K562 (cell line): ENCODE measurements around the gene RGS17. TPM values are rescaled to one million over a fixed set of nuclear protein-coding genes. Genes with fewer than 3 reads are reported as not detected.
A peak's percentile ranks its signal among the peaks of the same experiment; 100 is the strongest.

ENCODE experiments used
- ARNT ChIP-seq, 2 experiments: fragments of 450-650 bp; IDR thresholded peaks; 2 replicates each; pipeline ENCODE4 v1.6.1; 2016; ENCODE audit warnings: mild to moderate bottlenecking in 1 of 2
- BRD4 ChIP-seq: fragments of 200-600 bp; sonication (generic); IDR thresholded peaks from 2 replicates; pipeline ENCODE4 v1.6.1; 2017; ENCODE audit warnings: inconsistent platforms
- CBFA2T2 ChIP-seq: fragments of 450-650 bp; conservative IDR thresholded peaks from 2 replicates; pipeline ENCODE4 v1.6.1; 2017; ENCODE audit warnings: mild to moderate bottlenecking
- CREBBP ChIP-seq: IDR thresholded peaks from one replicate; pipeline ENCODE4 v1.6.1; 2012; ENCODE audit warnings: low read depth, mild to moderate bottlenecking, control low read depth, inconsistent platforms, low read length
- DPF2 ChIP-seq: fragments of 450-650 bp; IDR thresholded peaks from 2 replicates; pipeline ENCODE4 v1.6.1; 2016
- FOXP1 ChIP-seq: sonication (generic); formaldehyde crosslinking; IDR thresholded peaks from 2 replicates; pipeline ENCODE4 v1.8.0; 2022; ENCODE audit warnings: mild to moderate bottlenecking, missing genetic modification reagents
- HNRNPLL ChIP-seq: fragments of 200-400 bp; formaldehyde crosslinking; IDR thresholded peaks from 2 replicates; pipeline ENCODE4 v1.6.1; 2017; ENCODE audit warnings: low read length, low read depth, mild to moderate bottlenecking; ENCODE audit not compliant: poor library complexity, severe bottlenecking
- HOXB6 ChIP-seq: fragments of 250-450 bp; sonication (Bioruptor Pico); IDR thresholded peaks from 2 replicates; pipeline ENCODE4 v1.5.1; 2022; ENCODE audit warnings: mild to moderate bottlenecking, borderline replicate concordance
- JUN ChIP-seq, 2 experiments: sonication (generic) in 1 of 2; formaldehyde crosslinking in 1 of 2; IDR thresholded peaks; 2 replicates each; pipeline versions ENCODE4 v1.6.1 to v1.8.0; 2012 to 2022; ENCODE audit warnings: borderline replicate concordance in 2 of 2, mild to moderate bottlenecking in 2 of 2, improper control_type of control experiment in 1 of 2, low read depth in 1 of 2, low read length in 1 of 2, missing genetic modification reagents in 1 of 2
- NCOR1 ChIP-seq: fragments of 450-650 bp; IDR thresholded peaks from 2 replicates; pipeline ENCODE4 v1.6.1; 2016; ENCODE audit warnings: mild to moderate bottlenecking, moderate library complexity
- NRF1 ChIP-seq, 2 experiments: fragments of 450-650 bp; IDR thresholded peaks in 1 of 2; conservative IDR thresholded peaks in 1 of 2; 2 replicates each; pipeline ENCODE4 v1.6.1; 2014; ENCODE audit warnings: mild to moderate bottlenecking in 2 of 2
- PTBP1 ChIP-seq: fragments of 200-400 bp; formaldehyde crosslinking; IDR thresholded peaks from 2 replicates; pipeline ENCODE4 v1.6.1; 2017; ENCODE audit warnings: low read depth, low read length
- SRSF7 ChIP-seq: fragments of 200-400 bp; formaldehyde crosslinking; optimal IDR thresholded peaks from 2 replicates; pipeline ENCODE3; 2017; ENCODE audit warnings: mild to moderate bottlenecking, low read depth, low read length
- TARDBP ChIP-seq: fragments of 450-650 bp; IDR thresholded peaks from 2 replicates; pipeline ENCODE4 v1.6.1; 2016
- ZNF133 ChIP-seq: fragments of 250-450 bp; sonication (Bioruptor Pico); IDR thresholded peaks from 2 replicates; pipeline ENCODE4 v1.4.0; 2020; ENCODE audit warnings: mild to moderate bottlenecking
- ZNF146 ChIP-seq: IDR thresholded peaks from one replicate; pipeline ENCODE4 v1.6.1; 2018; ENCODE audit warnings: missing compliant biosample characterization; ENCODE audit not compliant: unreplicated experiment
- ZNF212 ChIP-seq: fragments of 450-650 bp; formaldehyde crosslinking; IDR thresholded peaks from 2 replicates; pipeline ENCODE4 v1.4.0; 2020; ENCODE audit warnings: mild to moderate bottlenecking
- ZNF384 ChIP-seq: IDR thresholded peaks from 2 replicates; pipeline ENCODE4 v1.6.1; 2012; ENCODE audit warnings: low read depth, low read length, improper control_type of control experiment
- ZNF431 ChIP-seq: sonication (generic); formaldehyde crosslinking; IDR thresholded peaks from 2 replicates; pipeline ENCODE4 v1.8.0; 2022; ENCODE audit warnings: mild to moderate bottlenecking, missing genetic modification reagents
- ZNF644 ChIP-seq: fragments of 200-800 bp; sonication (Bioruptor generic); IDR thresholded peaks from 2 replicates; pipeline ENCODE4 v1.6.1; 2016; ENCODE audit warnings: low read depth, missing genetic modification characterization, missing compliant biosample characterization
- ZNF655 ChIP-seq: fragments of 250-450 bp; sonication (Bioruptor Pico); IDR thresholded peaks from 2 replicates; pipeline ENCODE4 v1.5.0; 2021
- polyA plus RNA-seq, 8 experiments: library from polyadenylated mRNA; depleted of rRNA in 4 of 8; stranded (reverse) in 5 of 8; unstranded in 3 of 8; fragments of >200 nt; fragmentation: Nextera tagmentation in 2 of 8; fragmentation: Illumina TruSeq in 1 of 8; extraction: Ambion mirVana in 2 of 8; extraction: Trizol in 1 of 8; gene quantifications; 2 replicates each; pipeline versions ENCODE4 v1.2.1 to v1.2.3, GENCODE V29; 2011 to 2014; ENCODE audit warnings: inconsistent platforms in 1 of 8, missing spikeins in 1 of 8
- total RNA-seq, 7 experiments: library from RNA; depleted of rRNA in 6 of 7; stranded (reverse); fragments of >200 nt in 6 of 7; fragmentation: Illumina TruSeq in 2 of 7; extraction: Trizol in 2 of 7; gene quantifications; 2 replicates each; pipeline versions ENCODE4 v1.2.1 to v1.2.3, GENCODE V29; 2011 to 2021; ENCODE audit warnings: low replicate concordance in 1 of 7
- TF ChIP-seq, protein P1 (sequence below), 2 experiments: fragments of 450-650 bp; IDR thresholded peaks; 2 replicates each; pipeline ENCODE4 v1.6.1; 2016
- TF ChIP-seq, protein P2 (sequence below): fragments of 250-450 bp; sonication (Bioruptor Pico); IDR thresholded peaks from 2 replicates; pipeline ENCODE4 v1.9.0; 2021; ENCODE audit warnings: mild to moderate bottlenecking, inconsistent platforms
- TF ChIP-seq, protein P3 (sequence below): fragments of 200-400 bp; formaldehyde crosslinking; IDR thresholded peaks from 2 replicates; pipeline ENCODE4 v1.6.1; 2017; ENCODE audit warnings: mild to moderate bottlenecking, low read depth, low read length, moderate library complexity

Gene RGS17
- total and polyA plus RNA-seq, 9 of the 15 experiments (the other 6 are each of a cell fraction or from before 2014, with no cell fraction given), result 0.01 to 0.14 (median 0.08) TPM; not detected in 6

DNA sequence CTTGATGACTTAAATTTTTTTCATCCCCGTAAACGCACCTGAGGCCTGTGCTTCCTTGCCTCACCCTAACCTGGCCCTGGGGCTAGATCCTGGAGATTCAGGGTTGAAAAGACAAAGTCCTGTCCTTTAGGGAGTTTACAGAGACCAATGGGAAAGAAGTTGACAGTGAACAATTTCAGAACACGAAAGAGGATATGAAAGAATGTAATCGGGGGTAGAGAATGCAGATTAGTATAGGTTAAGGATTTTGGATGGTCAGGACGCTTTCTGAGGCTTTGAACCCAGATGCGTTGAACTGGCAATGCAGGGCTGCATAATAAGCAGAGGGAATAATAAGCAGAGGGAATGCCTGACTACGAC lies 146.6 kb downstream of the RGS17 start (continued):
- TF ChIP-seq HOXB6 (CRISPR knock-in tag) (no peak), JUN (IDR thresholded peaks at IDR 0.05; ENCODE audit: borderline replicate concordance, low read depth, low read length) (no peak), JUN (CRISPR knock-in tag; IDR thresholded peaks at IDR 0.05; ENCODE audit: borderline replicate concordance) (0 out of 2 replicates have a peak, but pooled peaks have one; percentile 25), ZNF133 (CRISPR knock-in tag) (no peak), DPF2 (peak; percentile 61; the same call in 1 of the 2 replicates), CREBBP (no peak), ZNF431 (CRISPR knock-in tag) (no peak), PTBP1 (no peak), BRD4 (no peak), FOXP1 (CRISPR knock-in tag) (no peak), CBFA2T2 (no peak), ZNF212 (CRISPR knock-in tag) (no peak), ZNF644 (no peak), ZNF655 (CRISPR knock-in tag) (no peak), TARDBP (no peak), ZNF146 (CRISPR knock-in tag) (no peak), NRF1 (conservative IDR thresholded peaks at IDR 0.05 in 1 of 2, IDR thresholded peaks at IDR 0.05 in 1 of 2) (no peak), ARNT (IDR thresholded peaks at IDR 0.05) (no peak), NCOR1 (0 out of 2 replicates have a peak, but pooled peaks have one; percentile 21), HNRNPLL (no peak), ZNF384 (no peak), SRSF7 (no peak)
- TF ChIP-seq, protein P1, sequence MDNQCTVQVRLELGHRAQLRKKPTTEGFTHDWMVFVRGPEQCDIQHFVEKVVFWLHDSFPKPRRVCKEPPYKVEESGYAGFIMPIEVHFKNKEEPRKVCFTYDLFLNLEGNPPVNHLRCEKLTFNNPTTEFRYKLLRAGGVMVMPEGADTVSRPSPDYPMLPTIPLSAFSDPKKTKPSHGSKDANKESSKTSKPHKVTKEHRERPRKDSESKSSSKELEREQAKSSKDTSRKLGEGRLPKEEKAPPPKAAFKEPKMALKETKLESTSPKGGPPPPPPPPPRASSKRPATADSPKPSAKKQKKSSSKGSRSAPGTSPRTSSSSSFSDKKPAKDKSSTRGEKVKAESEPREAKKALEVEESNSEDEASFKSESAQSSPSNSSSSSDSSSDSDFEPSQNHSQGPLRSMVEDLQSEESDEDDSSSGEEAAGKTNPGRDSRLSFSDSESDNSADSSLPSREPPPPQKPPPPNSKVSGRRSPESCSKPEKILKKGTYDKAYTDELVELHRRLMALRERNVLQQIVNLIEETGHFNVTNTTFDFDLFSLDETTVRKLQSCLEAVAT (IDR thresholded peaks at IDR 0.05), result peak; percentile 36 to 65; a peak in 3 of 4 replicates
- TF ChIP-seq, protein P2, sequence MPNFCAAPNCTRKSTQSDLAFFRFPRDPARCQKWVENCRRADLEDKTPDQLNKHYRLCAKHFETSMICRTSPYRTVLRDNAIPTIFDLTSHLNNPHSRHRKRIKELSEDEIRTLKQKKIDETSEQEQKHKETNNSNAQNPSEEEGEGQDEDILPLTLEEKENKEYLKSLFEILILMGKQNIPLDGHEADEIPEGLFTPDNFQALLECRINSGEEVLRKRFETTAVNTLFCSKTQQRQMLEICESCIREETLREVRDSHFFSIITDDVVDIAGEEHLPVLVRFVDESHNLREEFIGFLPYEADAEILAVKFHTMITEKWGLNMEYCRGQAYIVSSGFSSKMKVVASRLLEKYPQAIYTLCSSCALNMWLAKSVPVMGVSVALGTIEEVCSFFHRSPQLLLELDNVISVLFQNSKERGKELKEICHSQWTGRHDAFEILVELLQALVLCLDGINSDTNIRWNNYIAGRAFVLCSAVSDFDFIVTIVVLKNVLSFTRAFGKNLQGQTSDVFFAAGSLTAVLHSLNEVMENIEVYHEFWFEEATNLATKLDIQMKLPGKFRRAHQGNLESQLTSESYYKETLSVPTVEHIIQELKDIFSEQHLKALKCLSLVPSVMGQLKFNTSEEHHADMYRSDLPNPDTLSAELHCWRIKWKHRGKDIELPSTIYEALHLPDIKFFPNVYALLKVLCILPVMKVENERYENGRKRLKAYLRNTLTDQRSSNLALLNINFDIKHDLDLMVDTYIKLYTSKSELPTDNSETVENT (CRISPR knock-in tag), result peak; percentile 25; the same call in 1 of the 2 replicates
- TF ChIP-seq, protein P3, sequence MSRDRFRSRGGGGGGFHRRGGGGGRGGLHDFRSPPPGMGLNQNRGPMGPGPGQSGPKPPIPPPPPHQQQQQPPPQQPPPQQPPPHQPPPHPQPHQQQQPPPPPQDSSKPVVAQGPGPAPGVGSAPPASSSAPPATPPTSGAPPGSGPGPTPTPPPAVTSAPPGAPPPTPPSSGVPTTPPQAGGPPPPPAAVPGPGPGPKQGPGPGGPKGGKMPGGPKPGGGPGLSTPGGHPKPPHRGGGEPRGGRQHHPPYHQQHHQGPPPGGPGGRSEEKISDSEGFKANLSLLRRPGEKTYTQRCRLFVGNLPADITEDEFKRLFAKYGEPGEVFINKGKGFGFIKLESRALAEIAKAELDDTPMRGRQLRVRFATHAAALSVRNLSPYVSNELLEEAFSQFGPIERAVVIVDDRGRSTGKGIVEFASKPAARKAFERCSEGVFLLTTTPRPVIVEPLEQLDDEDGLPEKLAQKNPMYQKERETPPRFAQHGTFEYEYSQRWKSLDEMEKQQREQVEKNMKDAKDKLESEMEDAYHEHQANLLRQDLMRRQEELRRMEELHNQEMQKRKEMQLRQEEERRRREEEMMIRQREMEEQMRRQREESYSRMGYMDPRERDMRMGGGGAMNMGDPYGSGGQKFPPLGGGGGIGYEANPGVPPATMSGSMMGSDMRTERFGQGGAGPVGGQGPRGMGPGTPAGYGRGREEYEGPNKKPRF, result no peak
